GM13976 (cell line): ENCODE measurements around the gene PGAP1.
A peak's percentile ranks its signal among the peaks of the same experiment; 100 is the strongest.

ENCODE experiments used
- DNase-seq: peaks from one replicate; pipeline ENCODE4 v3.0.0; 2012; ENCODE audit warnings: low spot score
- in situ Hi-C: fragments of 300-500 bp; cut with MboI; formaldehyde crosslinking; loops from one replicate; pipeline ENCODE4 v1.12.0; 2022; ENCODE audit warnings: low sequenced_read_pairs, mixed read lengths, inconsistent platforms; ENCODE audit not compliant: unreplicated experiment
- TF ChIP-seq, protein P1 (sequence below): IDR thresholded peaks from 2 replicates; pipeline ENCODE4 v1.5.1; 2012; ENCODE audit warnings: borderline replicate concordance, mild to moderate bottlenecking; ENCODE audit not compliant: insufficient read depth; ENCODE audit errors: extremely low read depth, missing control alignments, control extremely low read depth

Gene PGAP1

GRCh38 chr2:196926562-196927375 is at the start of gene PGAP1:
TSS of gene PGAP1 (minus strand) at chr2:196926707. CDS start at chr2:196926616, 91 bp downstream.
- in situ Hi-C loops = no loop called here
- peak; percentile 94 for DNase-seq

GRCh38 chr2:196974970-196975369 is 48.5 kb upstream of the PGAP1 start:
- TF ChIP-seq, protein P1, sequence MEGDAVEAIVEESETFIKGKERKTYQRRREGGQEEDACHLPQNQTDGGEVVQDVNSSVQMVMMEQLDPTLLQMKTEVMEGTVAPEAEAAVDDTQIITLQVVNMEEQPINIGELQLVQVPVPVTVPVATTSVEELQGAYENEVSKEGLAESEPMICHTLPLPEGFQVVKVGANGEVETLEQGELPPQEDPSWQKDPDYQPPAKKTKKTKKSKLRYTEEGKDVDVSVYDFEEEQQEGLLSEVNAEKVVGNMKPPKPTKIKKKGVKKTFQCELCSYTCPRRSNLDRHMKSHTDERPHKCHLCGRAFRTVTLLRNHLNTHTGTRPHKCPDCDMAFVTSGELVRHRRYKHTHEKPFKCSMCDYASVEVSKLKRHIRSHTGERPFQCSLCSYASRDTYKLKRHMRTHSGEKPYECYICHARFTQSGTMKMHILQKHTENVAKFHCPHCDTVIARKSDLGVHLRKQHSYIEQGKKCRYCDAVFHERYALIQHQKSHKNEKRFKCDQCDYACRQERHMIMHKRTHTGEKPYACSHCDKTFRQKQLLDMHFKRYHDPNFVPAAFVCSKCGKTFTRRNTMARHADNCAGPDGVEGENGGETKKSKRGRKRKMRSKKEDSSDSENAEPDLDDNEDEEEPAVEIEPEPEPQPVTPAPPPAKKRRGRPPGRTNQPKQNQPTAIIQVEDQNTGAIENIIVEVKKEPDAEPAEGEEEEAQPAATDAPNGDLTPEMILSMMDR = no peak
- no peak for DNase-seq
- in situ Hi-C loops = no loop called here

More at GRCh38 chr2:196926562-196927375, at the start of gene PGAP1:
- TF ChIP-seq, protein P1 = no peak

DNA sequence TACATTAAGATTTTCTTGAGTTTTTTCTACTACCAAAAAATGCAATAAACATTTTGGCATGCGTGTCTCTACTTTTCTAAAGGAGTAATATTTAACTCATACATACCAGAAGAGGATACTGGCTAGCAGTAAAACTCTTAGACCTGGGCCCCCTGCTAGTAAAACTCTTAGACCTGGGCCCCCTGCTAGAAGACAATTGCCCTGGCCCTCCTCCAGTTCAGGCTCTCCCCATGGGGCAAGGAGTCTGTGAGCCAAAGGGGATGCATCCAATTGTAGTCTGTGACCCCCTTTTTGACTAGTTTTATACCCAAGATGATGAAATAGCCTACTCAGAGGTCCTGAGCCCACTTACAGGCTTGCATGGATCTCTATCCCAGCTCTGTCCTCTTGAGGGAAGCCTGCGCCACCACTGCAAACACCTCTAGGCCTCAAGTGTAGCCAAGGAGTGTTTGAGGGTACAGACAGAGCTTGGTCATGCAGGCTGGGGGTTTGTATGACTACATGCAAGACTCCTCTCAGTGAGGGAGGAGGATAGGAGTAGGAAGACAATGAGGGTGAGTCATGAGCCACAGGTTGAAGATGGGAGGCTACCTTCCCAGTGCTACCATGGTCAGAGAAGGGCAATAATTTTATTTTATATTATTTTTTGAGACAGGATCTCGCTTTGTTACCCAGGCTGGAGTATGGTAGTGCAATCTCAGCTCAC is 45.2 kb upstream of the PGAP1 start:
- no peak for DNase-seq

GRCh38 chr2:196970099-196970498 is 43.6 kb upstream of the PGAP1 start:
- TF ChIP-seq, protein P1 = no peak
- in situ Hi-C loops = no loop called here
- DNase-seq = no peak

More for the DNA sequence above, 45.2 kb upstream of the PGAP1 start:
- TF ChIP-seq, protein P1 = no peak
- in situ Hi-C loops = no loop called here

DNA sequence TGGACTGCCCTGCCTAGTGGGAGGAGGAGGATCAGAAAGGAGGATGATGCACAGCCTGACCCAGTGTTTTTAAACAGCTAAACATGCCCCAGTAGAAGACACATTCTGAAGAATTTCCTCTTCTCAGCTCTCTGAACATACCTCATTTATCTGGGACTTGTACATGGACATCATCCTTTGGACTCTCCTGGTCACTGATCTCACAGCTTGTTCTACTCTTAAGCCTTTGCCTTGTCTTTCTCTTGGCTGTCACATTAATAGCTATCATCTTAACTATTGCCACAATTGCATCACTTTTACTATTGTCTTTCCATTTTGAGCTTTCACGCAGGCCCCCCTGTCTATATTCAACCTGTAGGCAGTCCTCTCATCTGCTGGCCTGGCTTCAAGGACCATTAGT is 42.0 kb upstream of the PGAP1 start:
- in situ Hi-C loops = no loop called here
- TF ChIP-seq, protein P1 = no peak
- DNase-seq = no peak

- in situ Hi-C loops = no loop called here
- no peak for DNase-seq
Measured at GRCh38 chr2:196967775-196968174, 41.3 kb upstream of the PGAP1 start.

More at GRCh38 chr2:196967775-196968174, 41.3 kb upstream of the PGAP1 start:
- TF ChIP-seq, protein P1 = no peak
